B cell (primary cell): ENCODE data around the gene PPP1R3C.

Experiments
- CTCF ChIP-seq: fragments of 200-600 bp; IDR thresholded peaks from one replicate; pipeline ENCODE4 v1.8.0; 2022; ENCODE audit warnings: antibody characterized with exemption, mild to moderate bottlenecking
- EZH2 ChIP-seq: IDR thresholded peaks from 2 replicates; pipeline ENCODE4 v1.6.1; 2012; ENCODE audit warnings: borderline replicate concordance, low read depth, mild to moderate bottlenecking, moderate library complexity, low read length; ENCODE audit not compliant: insufficient read depth, poor library complexity, severe bottlenecking

- TF ChIP-seq CTCF: no peak
- TF ChIP-seq EZH2: no peak
These were observed 1.4 kb upstream of the PPP1R3C start for GRCh38 chr10:91634246-91634645.
